ENCODE results near the gene DNAJC18.

The DNAJC18 gene

DNA sequence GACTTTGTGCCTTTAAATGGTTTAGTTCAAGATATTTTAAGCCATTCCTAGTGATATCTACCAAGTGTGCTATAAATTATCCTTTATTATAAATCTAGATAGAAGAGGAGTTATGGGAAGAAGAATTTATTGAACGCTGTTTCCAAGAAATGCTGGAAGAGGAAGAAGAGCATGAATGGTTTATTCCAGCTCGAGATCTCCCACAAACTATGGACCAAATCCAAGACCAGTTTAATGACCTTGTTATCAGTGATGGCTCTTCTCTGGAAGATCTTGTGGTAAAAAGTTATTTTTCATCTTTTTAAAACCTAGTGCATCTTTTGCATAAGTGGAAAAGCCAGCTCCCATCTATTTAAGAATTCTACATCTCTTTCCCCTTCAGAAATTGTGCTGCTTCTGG lies 74.9 kb downstream of the DNAJC18 start:
- DNase-seq (ENCODE audit: low spot score): no peak

DNA sequence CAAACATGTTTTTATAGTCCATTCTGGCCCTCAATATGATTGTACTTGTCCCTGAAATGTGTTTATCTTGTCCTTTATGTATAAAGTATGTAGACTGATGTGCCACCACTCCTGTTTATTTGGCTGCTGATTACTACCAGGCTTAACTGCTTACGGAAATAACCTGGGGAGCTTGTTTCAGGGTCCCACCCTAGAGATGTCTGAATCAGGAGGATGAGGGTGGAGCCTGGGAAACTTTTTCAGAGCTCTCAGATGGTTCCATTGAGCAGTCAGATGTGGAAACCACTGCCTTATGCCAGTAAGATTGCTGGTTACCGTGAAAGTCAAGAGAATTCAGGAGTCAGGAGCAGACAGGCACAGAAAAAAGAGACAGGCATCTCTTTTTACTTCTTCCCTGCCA lies 75.4 kb downstream of the DNAJC18 start:
- no peak for DNase-seq (ENCODE audit: low spot score)

DNA sequence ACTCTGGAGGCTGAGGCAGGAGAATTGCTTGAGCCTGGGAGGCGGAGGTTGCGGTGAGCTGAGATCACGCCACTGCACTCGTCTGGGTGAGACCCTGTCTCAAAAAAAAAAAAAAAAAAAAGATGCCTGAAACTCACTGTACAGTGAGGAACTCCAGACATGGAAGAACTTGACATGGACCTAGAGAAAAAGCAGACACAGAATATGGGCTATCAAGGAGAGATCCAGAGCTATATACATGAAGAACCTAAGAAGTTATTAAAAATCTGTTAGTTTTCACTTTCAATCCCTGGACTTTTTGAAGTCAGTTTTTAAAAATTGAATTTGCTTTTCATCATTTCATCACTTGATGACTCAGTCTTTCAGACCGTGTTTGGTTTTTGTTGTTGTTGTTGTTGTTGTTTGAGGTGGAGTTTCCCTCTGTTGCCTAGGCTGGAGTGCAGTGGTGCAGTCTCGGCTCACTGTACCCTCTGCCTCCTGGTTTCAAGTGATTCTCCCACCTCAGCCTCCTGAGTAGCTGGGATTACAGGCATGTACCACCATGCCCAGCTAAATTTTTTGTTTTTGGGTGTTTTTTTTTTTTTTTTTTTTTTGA lies 77.4 kb downstream of the DNAJC18 start:
- DNase-seq (ENCODE audit: low spot score): no peak

GRCh38 chr5:139360384-139360783 lies 78.9 kb downstream of the DNAJC18 start:
- no peak for DNase-seq (ENCODE audit: low spot score)
